NOMO-1 treated with dmso at 0.1 percent for 144 hours (cell line): ENCODE data around the gene HSF2BP.
"Not testable (repeated sequence)": the region's sequence is repeated elsewhere in the genome, so short reads cannot be mapped to it uniquely, and the experiment has no call there.

Experiments
- DNase-seq: peaks from one replicate; lab custom pipeline; 2025; ENCODE audit not compliant: unreplicated experiment; lab: John Stamatoyannopoulos, UW

The HSF2BP gene

DNA sequence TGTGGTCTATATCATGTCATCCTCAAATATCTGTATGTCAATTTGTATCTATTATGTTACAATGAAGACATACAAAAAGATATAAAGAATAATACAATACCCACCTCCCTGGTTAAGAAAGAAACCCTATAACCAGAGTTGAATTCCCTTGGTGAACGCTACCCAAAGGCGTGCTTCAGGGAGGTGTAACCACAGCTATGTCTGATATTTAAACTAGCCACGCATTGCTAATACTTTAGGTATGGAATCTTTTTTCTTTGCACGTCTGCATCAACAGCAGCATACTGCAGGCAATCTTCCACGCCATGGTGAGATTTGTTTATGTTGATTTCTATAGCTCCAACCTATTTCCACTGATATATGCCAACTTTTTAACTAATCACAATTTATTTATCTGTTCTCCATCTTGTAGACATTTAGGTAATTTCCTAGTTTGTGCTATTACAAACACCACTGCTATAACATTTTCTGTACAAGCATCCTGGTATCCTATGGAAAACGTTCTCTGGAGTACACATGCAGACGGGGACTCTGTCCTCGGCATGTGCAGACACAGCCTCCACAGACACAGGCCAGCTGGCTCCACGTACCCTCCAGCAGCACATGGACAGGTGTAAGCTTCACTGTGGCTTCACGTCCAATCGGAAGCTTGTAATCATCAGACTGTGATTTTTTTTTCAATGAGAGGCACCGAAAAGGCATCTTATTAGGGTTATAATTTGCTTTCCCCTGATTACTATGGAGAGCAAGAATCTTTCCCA is 58.5 kb downstream of the HSF2BP start:
- no peak for DNase-seq

- no peak for DNase-seq
Observed at GRCh38 chr21:43599728-43600127, 59.6 kb downstream of the HSF2BP start.

GRCh38 chr21:43598416-43599120 is 60.7 kb downstream of the HSF2BP start:
- no peak for DNase-seq

- no peak for DNase-seq
Observed at GRCh38 chr21:43597540-43598250, 61.6 kb downstream of the HSF2BP start.

DNA sequence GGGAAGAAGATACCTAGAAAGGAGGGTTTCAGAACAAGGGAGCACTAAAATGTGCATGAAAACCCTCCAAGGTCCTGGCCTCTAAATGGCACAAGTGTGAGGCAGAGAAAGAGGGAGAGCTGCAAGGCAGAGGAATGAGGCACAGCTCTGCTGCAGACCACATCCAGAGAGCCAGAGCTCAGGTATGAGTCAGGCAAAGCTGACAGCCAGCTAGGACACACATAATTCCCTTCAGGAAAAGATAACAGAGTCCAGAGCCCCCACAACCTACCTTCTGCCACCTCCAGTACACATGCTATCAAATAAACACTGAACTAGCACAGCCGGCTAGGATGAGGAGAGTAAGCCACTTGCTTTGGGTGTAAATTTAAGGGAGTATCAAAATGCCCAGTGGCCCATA is 62.2 kb downstream of the HSF2BP start:
- no peak for DNase-seq

DNA sequence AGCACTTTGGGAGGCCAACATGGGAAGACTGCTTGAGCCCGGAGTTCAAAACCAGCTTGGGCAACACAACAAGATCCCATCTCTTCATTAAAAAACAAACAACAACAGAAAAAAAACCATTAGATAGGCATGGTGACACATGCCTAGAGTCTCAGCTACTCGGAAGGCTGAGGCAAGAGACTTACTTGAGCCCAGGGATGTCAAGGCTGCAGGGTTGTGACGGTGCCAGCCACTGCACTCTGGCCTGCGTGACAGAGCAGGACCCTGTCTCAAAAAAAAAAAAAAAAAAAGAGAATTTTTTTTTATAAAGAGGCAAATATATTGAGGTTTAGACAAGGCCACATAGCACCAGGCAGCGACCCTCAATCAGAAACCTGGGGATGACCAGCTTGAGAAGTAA is 62.7 kb downstream of the HSF2BP start:
- DNase-seq: no peak

DNA sequence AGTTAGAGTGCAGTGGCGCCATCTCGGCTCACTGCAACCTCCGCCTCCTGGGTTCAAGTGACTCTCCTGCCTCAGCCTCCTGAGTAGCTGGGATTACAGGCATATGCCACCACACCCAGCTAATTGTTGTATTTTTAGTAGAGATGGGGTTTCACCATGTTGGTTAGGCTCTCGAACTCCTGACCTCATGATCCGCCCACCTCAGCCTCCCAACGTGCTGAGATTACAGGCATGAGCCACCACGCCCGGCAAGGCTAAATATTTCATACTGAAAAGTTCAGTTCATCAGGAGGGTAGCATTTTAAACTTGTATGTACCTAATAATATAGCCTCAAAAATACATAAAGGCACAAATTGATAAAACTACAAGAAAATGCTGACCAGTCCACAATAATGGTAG is 63.5 kb downstream of the HSF2BP start:
- DNase-seq: not testable (repeated sequence)

- DNase-seq: no peak
Observed at GRCh38 chr21:43593078-43593477, 66.2 kb downstream of the HSF2BP start.

- DNase-seq: no peak
Observed at GRCh38 chr21:43591571-43591970, 67.7 kb downstream of the HSF2BP start.

DNA sequence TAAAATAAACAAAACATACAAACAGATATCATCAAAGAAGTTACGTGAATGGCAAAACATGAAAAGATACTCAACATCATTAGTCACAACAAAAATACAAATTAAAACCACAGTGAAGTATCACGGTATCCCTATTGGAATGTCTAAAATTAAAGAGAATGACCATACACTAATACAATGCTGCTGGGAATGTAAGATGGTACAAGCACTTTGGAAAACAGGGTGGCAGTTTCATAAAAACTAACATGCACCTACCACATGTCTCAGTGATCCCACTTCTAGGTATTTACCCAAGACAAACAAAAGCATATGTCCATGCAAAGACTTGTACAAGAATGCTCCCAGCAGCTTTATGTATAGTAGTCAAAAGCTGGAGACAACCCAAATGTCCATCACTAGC is 69.1 kb downstream of the HSF2BP start:
- DNase-seq: no peak

- no peak for DNase-seq
Observed at GRCh38 chr21:43588957-43589356, 70.3 kb downstream of the HSF2BP start.

DNA sequence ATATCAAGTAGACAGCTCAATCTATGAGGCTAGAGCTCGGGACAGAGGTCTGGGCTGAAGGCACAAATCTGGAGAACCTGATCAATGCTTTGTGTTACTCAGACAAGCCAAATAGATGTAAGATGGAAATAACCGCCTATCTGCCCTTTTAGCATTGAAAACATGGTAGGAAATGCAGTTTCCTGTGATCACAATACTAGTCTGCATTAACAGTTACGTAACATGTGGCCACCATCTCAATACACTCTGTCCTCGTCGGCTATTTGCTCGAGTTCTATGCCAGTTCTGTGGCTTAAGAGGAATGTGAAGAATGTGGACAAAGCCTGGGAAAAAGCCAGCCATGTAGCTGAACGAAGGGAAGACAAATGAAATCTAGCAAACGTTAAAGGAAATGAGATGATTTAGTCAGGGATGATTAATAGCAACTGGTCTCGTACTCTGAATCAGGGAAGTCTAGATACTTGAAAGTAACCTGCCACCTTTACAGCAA is 73.3 kb downstream of the HSF2BP start:
- no peak for DNase-seq

DNA sequence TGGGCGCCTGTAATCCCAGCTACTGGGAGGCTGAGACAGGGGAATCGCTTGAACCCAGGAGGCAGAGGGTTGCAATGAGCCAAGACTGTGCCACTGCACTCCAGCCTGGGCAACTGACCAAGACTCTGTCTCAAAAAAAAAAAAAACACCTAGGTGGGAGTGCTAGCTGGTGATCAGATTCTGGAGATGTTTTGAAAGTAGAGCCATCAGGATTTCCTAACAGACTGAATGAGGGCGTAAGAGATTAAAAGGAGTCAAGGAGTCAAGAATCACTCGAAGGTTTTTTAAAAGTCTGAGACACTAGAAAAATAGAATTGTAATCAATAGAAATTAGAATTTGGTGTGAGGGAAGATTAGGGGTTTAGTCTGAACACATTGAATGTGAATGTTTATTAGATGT is 73.8 kb downstream of the HSF2BP start:
- no peak for DNase-seq

- no peak for DNase-seq
Observed at GRCh38 chr21:43581453-43581852, 77.8 kb downstream of the HSF2BP start.

GRCh38 chr21:43578677-43579303 is 80.5 kb downstream of the HSF2BP start:
- no peak for DNase-seq

GRCh38 chr21:43575473-43575844 is 83.8 kb downstream of the HSF2BP start:
- no peak for DNase-seq

GRCh38 chr21:43574741-43575472 is 84.4 kb downstream of the HSF2BP start:
- no peak for DNase-seq

DNA sequence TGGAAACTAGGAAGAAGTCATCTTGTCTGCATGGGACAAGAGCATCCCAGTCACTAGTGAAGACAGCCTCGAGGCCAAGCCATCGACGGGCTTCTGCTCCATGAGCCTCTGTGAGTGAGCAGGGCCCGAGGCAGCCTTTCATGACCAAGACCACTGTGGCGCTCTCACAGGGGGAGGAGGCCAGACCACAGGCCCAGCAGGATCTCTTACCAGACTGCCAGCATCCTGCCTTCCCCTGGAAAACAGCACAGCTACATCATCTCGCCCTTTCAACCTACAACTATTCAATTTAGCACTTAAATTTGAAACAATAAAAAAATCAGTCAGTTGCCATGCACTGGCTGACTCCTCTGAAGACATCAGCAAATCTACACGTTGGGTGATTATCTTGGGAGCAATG is 85.4 kb downstream of the HSF2BP start:
- no peak for DNase-seq

- no peak for DNase-seq
Observed at GRCh38 chr21:43572446-43572845, 86.8 kb downstream of the HSF2BP start.

DNA sequence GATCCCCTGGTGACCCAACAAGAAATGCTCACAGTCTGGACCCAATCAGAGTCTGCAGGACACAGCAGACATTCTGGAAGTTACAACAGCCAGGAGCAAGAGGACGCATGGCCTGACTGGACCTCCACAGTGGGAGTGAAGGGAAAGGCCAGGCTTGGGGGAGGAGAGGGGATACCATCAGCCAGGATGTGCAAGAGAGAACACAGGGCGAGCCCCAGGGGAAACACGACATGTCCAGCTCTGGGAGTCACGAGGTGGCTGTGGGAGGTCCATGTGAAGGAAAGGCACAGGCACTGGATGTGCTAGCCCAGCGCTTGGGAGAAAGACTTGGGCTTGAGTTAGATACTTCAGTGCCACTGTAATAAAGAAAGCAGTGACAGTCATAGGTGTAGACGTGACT is 87.3 kb downstream of the HSF2BP start:
- no peak for DNase-seq

- not testable (repeated sequence) for DNase-seq
Observed at GRCh38 chr21:43570195-43570594, 89.1 kb downstream of the HSF2BP start.
